Limb (tissue), 2 donors: ENCODE data around the gene RPL41.
"Not testable (repeated sequence)": the region's sequence is repeated elsewhere in the genome, so short reads cannot be mapped to it uniquely, and the experiment has no call there.

Source experiments
- DNase-seq, 2 donors: peaks; one replicate each; pipeline ENCODE4 v3.0.0-alpha.2; 2016; ENCODE audit errors: extremely low spot score in 2 of 2

RPL41 gene

DNA sequence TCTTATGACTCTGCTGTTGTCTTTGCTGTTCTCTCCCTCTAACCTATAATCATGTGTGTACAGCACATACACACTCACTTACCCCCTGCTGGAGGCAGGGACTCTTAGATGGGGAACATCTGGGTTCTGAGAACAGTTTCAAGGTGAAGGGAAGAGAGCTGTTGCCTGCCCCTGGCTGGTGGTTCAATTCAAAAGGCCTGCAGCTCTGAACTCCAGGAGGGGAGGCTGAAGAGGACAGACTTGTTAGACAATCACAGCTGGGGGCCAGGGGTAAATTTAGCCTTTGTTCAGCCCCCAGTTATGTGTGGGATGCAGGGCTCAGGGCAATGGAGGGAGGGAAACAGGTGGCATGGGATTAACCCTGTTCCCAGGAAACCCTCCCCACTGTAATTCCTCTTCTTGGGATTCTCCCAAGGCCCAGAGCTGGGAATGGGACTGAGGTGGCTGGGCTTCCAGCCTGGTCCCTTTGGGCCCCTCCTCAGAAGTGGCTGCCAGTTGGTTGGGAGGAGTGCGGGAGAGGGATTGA, 37.9 kb downstream of the RPL41 start:
- peak in 1 of 2 donors; percentile 50 for DNase-seq

- no peak for DNase-seq
Observed at GRCh38 chr12:56154818-56155217, 38.4 kb downstream of the RPL41 start.

DNA sequence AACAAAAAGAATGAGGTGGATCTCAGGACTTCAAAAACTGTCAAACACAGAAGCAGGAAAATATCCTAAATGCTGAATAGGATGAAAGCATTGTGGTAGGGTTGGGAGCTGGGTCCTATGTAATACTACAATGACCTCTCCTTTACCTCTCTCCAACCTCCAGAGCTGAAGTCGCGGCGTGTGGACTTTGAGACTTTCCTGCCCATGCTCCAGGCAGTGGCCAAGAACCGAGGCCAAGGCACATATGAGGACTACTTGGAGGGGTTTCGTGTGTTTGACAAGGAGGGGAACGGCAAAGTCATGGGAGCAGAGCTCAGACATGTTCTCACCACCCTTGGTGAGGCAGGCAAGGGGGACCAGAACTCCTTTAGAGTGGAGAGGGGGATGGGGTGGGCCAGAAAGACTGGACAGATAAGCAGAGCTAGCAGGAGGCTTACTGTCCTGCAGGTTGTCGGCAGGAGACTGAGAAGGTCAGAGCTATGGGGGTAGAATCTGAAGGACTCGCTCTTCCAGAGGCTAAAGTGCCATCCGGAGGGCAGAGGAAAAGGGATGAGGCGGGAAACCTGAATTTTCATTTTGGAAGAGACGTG, 38.9 kb downstream of the RPL41 start:
- DNase-seq, result no peak

GRCh38 chr12:56156464-56157200, 40.2 kb downstream of the RPL41 start:
- not testable (repeated sequence) for DNase-seq

GRCh38 chr12:56157201-56158028, 41.0 kb downstream of the RPL41 start:
- DNase-seq, result peak; percentile 88 to 93

DNA sequence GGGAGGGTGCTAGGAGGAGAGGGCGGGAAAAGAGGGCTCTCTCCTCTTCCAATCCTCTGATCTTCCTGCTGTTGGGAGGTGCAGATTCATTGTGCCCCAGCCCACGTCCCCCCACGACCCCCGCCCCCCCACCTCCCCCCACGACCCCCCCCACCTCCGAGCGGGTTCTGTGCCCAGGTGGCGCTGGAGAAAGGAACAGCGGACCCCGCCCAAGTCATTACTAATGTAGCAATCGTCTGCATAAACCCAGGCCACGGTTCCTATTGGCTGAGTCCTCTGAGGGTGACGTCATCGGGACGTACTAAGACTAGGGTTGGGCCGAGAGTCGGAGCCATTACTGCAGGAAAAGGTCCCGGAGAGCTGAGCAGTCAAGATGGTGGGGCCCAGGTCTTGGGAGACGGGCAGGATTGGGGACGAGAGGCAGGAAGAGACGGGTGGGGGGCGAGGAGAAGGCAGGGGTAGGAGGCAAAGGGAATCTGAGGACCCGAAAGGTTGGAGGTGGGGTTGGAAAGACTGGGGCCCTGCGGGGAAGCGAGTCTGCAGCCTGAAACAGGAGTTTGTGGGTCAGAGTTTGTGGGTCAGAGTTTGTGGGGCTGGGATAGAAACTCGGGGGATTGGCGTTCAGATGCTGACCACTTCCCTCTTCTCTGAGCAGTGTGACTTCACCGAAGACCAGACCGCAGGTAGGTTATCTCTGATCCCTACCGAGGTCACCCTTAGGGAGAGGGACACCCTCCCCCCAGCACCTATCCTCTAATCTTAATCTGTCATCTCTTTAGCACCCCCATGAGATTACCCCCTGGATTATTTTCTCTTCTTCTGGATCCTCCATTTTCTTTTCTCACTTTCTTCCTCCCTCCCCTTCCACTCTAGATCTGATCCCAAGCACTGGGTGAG, 41.8 kb downstream of the RPL41 start, which contains the start of gene MYL6:
Gene MYL6 (plus strand): TSS at position 331 of the 897 bp plus-strand sequence. CDS start 43 bp downstream, at position 374.
- DNase-seq, result peak; percentile 93 to 98

GRCh38 chr12:56158926-56159461, 42.6 kb downstream of the RPL41 start:
- peak; percentile 65 to 74 for DNase-seq

- DNase-seq, result no peak
Observed at GRCh38 chr12:56159482-56160192, 43.2 kb downstream of the RPL41 start.

DNA sequence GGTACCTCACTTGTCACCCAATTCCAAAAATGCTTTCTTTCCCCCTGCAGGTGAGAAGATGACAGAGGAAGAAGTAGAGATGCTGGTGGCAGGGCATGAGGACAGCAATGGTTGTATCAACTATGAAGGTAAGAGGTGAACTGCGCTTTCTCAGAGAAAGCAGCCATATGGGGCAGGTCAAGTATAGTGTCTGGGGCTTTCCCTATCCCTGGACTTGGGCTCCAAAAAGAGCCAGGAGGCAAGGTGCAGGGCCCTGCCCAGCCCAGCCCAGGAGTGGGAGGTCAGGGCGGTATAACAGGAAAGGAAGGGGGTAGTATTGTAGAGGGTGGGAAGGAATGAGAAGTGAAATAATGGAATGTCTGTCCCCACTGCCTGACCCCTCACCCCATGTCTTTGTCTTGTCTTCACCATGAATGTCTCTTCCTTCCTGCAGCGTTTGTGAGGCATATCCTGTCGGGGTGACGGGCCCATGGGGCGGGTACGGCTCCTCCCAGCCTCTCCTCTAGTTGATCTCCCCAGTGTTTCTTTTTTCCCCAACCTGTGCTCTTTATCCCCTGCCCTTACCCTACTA, 43.8 kb downstream of the RPL41 start:
- no peak for DNase-seq

DNA sequence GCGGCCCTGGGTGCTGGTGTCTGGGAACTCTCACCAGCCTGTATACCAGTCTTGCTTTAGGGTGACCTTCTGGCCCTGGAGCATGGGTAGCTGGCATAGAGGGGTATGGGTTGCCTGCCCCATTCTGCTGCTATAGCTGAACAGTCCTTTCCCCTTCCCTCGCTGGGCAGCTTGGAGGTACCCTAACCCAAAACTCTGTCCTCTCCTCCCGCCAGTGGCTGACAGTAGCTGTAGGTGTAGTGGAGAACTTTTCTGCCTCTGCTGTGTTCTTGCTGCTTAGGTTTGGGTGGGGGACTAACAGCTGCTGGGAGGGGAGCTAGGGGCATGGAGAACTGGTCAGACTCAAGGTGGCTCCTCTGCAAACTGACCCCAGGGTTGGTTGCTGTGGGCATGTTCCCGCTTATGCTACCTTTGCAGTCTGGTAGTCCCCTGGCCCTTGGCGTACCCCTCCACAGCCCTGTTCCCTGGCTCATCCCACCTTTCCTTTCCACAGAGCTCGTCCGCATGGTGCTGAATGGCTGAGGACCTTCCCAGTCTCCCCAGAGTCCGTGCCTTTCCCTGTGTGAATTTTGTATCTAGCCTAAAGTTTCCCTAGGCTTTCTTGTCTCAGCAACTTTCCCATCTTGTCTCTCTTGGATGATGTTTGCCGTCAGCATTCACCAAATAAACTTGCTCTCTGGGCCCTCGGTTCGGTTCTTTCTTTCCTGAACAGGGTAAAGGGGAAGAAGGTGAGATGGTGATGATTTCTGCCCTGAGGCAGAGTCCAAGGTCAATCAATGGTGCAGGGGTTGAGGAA, 44.7 kb downstream of the RPL41 start:
- no peak for DNase-seq

- no peak for DNase-seq
Observed at GRCh38 chr12:56161690-56162351, 45.4 kb downstream of the RPL41 start.

GRCh38 chr12:56162468-56163290, 46.2 kb downstream of the RPL41 start:
- no peak for DNase-seq

GRCh38 chr12:56163533-56164344, 47.3 kb downstream of the RPL41 start:
- no peak for DNase-seq

GRCh38 chr12:56164345-56164729, 47.9 kb downstream of the RPL41 start:
- no peak for DNase-seq

DNA sequence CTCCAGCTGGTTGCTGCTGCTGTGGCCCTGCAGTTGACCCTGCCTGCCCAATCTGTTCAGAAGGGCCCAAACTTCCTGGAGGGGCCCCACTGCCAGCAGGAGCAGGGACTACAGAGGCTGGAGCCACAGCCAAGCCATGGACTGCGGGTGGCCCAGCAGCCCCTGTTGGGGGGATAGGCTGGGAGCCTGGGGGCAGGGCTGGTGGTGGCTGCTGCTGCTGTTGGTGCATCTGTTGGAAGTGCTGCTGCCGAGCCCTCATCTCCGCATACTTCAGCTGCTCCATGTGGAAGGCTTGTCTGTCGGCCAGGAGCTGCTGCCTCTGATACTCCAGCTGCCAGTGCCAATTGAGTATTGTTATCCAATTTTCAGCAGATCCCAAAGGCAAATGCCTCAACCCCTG, 48.9 kb downstream of the RPL41 start:
- no peak for DNase-seq
